Measurements from ENCODE around the gene ALOX12B.

Gene ALOX12B

GRCh38 chr17:8125947-8126490 is 38.5 kb upstream of the ALOX12B start:
- H3K4me3 ChIP-seq (ENCODE audit: low read length): peak overlapping the region; percentile 80
- DNase-seq (ENCODE audit: low read depth): no peak
- no peak for TF ChIP-seq CTCF (IDR thresholded peaks at IDR 0.05; ENCODE audit: insufficient read depth, low read depth, low read length, missing control alignments)

GRCh38 chr17:8125154-8125946 is 37.8 kb upstream of the ALOX12B start:
- TF ChIP-seq CTCF (IDR thresholded peaks at IDR 0.05; ENCODE audit: insufficient read depth, low read depth, low read length, missing control alignments): no peak
- DNase-seq (ENCODE audit: low read depth): peak; percentile 63
- peak overlapping the region; percentile 80 for H3K4me3 ChIP-seq (ENCODE audit: low read length)

DNA sequence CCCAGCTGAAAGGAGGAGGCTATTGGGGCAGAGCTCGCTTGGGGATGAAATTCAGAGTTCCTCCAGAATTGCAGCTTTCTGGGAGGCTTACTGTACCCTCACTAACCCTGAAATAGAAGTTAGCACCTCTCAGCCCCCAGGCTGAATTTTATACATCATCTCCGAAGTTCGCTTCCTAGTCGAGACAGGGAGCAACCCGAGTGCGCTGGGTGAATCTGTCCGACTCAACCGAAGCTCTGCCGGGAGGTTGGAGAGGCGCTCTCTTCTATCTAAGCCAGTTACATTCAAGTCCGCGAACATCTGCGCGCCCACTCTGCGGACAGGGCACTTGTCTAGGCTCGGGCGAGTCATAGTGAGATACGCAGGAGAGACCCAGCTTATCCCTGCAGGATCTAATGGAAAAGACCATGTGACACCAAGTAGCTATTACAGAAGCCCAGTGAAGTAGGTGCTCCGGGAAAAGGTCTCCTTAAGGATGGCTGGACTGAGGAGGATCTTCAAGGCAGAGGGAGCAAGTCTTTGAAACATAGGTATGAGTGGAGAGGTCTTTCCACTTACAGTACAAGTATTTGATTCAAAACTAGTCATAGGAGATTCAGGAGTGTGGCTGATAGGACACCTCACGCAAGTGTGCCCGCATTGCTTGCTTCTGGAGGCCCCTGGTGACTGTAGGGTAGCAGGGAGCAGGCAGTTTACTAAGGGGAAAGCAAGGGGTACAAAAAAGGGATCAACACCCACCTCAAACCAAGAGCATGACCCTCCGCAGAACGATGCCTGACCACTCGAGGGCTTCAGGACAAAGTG is 37.0 kb upstream of the ALOX12B start:
- peak; percentile 46 for DNase-seq (ENCODE audit: low read depth)
- peak overlapping the region; percentile 80 for H3K4me3 ChIP-seq (ENCODE audit: low read length)
- TF ChIP-seq CTCF (IDR thresholded peaks at IDR 0.05; ENCODE audit: insufficient read depth, low read depth, low read length, missing control alignments): no peak

DNA sequence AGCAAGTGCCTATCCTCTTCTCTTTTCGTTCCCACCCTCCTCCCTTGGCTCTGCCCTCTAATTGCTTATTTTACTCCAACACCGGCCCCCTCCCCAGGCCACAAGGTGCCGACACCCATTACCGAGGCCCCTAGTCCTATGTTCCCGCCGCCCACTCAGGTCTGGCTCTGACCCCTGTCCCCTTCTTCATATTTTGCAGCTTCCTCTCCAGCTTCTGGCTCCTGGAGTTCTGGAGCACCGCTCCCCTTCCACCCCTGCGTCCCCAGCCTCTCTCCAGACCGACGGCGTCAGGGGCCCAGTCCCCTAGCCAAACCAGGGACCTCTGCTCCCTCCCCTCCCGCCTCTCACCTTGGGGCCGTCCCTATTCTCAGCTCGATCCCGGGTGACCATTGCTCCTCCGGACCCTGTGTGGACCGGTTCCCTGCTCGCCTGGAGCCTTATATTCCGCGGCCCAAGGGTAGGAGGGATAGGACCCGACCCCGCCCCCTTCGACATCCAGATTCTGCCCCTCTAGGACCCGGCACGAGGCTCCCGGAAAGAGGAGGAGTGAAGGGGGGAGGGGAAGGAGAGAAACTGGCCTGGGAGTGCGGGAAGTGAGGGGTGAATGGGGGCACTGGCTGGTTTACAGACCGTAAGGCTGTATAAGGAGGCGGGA is 36.3 kb upstream of the ALOX12B start, which contains the start of gene HES7:
Gene HES7, minus strand, starts transcription at position 412 of the 655 bp plus-strand sequence. Its CDS starts 22 bp downstream, at position 390.
- no peak for TF ChIP-seq CTCF (IDR thresholded peaks at IDR 0.05; ENCODE audit: insufficient read depth, low read depth, low read length, missing control alignments)
- DNase-seq (ENCODE audit: low read depth): no peak
- H3K4me3 ChIP-seq (ENCODE audit: low read length): peak within 1 kb of the TSS; percentile 80

GRCh38 chr17:8122924-8123694 is 35.6 kb upstream of the ALOX12B start:
- peak; percentile 44 for DNase-seq (ENCODE audit: low read depth)
- peak overlapping the region; percentile 66 for H3K4me3 ChIP-seq (ENCODE audit: low read length)
- no peak for TF ChIP-seq CTCF (IDR thresholded peaks at IDR 0.05; ENCODE audit: insufficient read depth, low read depth, low read length, missing control alignments)

GRCh38 chr17:8122422-8122923 is 35.0 kb upstream of the ALOX12B start:
- DNase-seq (ENCODE audit: low read depth): peak; percentile 53
- H3K4me3 ChIP-seq (ENCODE audit: low read length): peak overlapping the region; percentile 66
- no peak for TF ChIP-seq CTCF (IDR thresholded peaks at IDR 0.05; ENCODE audit: insufficient read depth, low read depth, low read length, missing control alignments)

Measured in epithelial cell of esophagus (primary cell).